GM23338 (cell line): ENCODE measurements around the gene GPR153.

Experiments used
- CTCF ChIP-seq, 2 experiments: fragments of 200-600 bp in 1 of 2; sonication (generic) in 1 of 2; conservative IDR thresholded peaks; 2 replicates each; pipeline versions ENCODE4 v1.5.1 to v1.6.1; 2016 to 2017; ENCODE audit warnings: antibody characterized with exemption in 2 of 2, low read depth in 2 of 2, mild to moderate bottlenecking in 2 of 2, moderate library complexity in 1 of 2
- REST ChIP-seq: IDR thresholded peaks from one replicate; pipeline ENCODE4 v1.6.1; 2018; ENCODE audit warnings: antibody characterized with exemption; ENCODE audit not compliant: unreplicated experiment

DNA sequence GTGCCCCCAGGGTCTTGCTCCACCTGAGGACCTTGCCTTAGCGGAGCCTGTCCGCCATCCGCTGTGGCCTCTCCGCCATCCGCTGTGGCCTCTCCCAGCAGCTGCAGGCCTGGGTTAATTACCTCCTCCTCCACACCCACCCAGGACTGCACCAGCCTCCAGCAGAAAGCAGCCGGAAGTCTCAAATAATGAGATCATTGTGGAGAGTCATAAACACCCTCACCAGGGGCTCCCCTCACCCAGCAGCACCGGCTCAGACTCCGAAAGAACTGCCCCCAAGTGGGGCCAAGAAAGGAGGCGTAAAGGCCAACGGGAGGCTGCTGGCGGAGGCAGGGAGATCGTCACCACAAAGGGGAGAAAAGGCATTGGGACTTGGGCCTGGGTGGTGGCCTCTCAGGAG lies 10.7 kb upstream of the GPR153 start:
- TF ChIP-seq CTCF (conservative IDR thresholded peaks at IDR 0.05; ENCODE audit: low read depth in 2 of 2), result no peak
- TF ChIP-seq REST, result no peak
